GM18526 (cell line): ENCODE results near the gene MANF.

Source experiments
- POLR2A ChIP-seq: IDR thresholded peaks from 3 replicates; pipeline ENCODE4 v1.6.1; 2011; ENCODE audit not compliant: insufficient read length; ENCODE audit errors: extremely low read depth

MANF gene

GRCh38 chr3:51384726-51385473, at the start of gene MANF:
TSS of gene MANF (plus strand) at chr3:51385291. CDS start at chr3:51385343, 52 bp downstream.
- TF ChIP-seq POLR2A = peak; percentile 91

GRCh38 chr3:51336261-51336660, 48.8 kb upstream of the MANF start:
- no peak for TF ChIP-seq POLR2A

- TF ChIP-seq POLR2A = no peak
Measured at GRCh38 chr3:51337666-51338065, 47.4 kb upstream of the MANF start.

- TF ChIP-seq POLR2A = no peak
Measured at GRCh38 chr3:51338632-51339031, 46.5 kb upstream of the MANF start.

- no peak for TF ChIP-seq POLR2A
Measured at GRCh38 chr3:51340013-51340829, 44.9 kb upstream of the MANF start.

GRCh38 chr3:51340989-51341636, 44.0 kb upstream of the MANF start:
- no peak for TF ChIP-seq POLR2A

- no peak for TF ChIP-seq POLR2A
Measured at GRCh38 chr3:51343918-51344687, 41.0 kb upstream of the MANF start.

GRCh38 chr3:51350751-51351150, 34.3 kb upstream of the MANF start:
- TF ChIP-seq POLR2A = no peak

- no peak for TF ChIP-seq POLR2A
Measured at GRCh38 chr3:51353131-51353530, 32.0 kb upstream of the MANF start.

GRCh38 chr3:51353691-51354090, 31.4 kb upstream of the MANF start:
- no peak for TF ChIP-seq POLR2A

- TF ChIP-seq POLR2A = no peak
Measured at GRCh38 chr3:51354172-51354571, 30.9 kb upstream of the MANF start.

GRCh38 chr3:51354731-51355615, 30.1 kb upstream of the MANF start:
- no peak for TF ChIP-seq POLR2A

- no peak for TF ChIP-seq POLR2A
Measured at GRCh38 chr3:51355891-51356578, 29.1 kb upstream of the MANF start.

GRCh38 chr3:51357856-51358255, 27.2 kb upstream of the MANF start:
- TF ChIP-seq POLR2A = no peak

GRCh38 chr3:51358981-51359380, 26.1 kb upstream of the MANF start:
- TF ChIP-seq POLR2A = no peak
